GM21576 (cell line): ENCODE results near the gene SLC29A3.
"Not testable (repeated sequence)": the region's sequence is repeated elsewhere in the genome, so short reads cannot be mapped to it uniquely, and the experiment has no call there.

ENCODE experiments used
- ATAC-seq: cut with Tn5 transposase; IDR thresholded peaks from one replicate; pipeline ENCODE4 v1.9.1; 2021; ENCODE audit warnings: mild to moderate bottlenecking, moderate library complexity; ENCODE audit not compliant: unreplicated experiment

SLC29A3 gene

GRCh38 chr10:71319042-71319799, at the start of gene SLC29A3:
SLC29A3 (plus strand) TSS chr10:71319259; CDS start chr10:71319310, 51 bp downstream.
- peak; percentile 79 for ATAC-seq

- ATAC-seq: no peak
These were observed 49.5 kb upstream of the SLC29A3 start for GRCh38 chr10:71269301-71270288.

GRCh38 chr10:71270301-71271220, 48.5 kb upstream of the SLC29A3 start:
- no peak for ATAC-seq

GRCh38 chr10:71271662-71272055, 47.4 kb upstream of the SLC29A3 start:
- ATAC-seq: no peak

GRCh38 chr10:71272056-71272771, 46.8 kb upstream of the SLC29A3 start:
- no peak for ATAC-seq

GRCh38 chr10:71272974-71273373, 46.1 kb upstream of the SLC29A3 start:
- not testable (repeated sequence) for ATAC-seq

GRCh38 chr10:71273506-71273905, 45.6 kb upstream of the SLC29A3 start:
- ATAC-seq: no peak

GRCh38 chr10:71274901-71275796, 43.9 kb upstream of the SLC29A3 start:
- no peak for ATAC-seq

- no peak for ATAC-seq
These were observed 42.2 kb upstream of the SLC29A3 start for GRCh38 chr10:71276873-71277272.

GRCh38 chr10:71277914-71278665, 41.0 kb upstream of the SLC29A3 start:
- ATAC-seq: no peak

GRCh38 chr10:71278691-71279588, 40.1 kb upstream of the SLC29A3 start:
- ATAC-seq: no peak

- ATAC-seq: no peak
These were observed 39.4 kb upstream of the SLC29A3 start for GRCh38 chr10:71279590-71280170.

GRCh38 chr10:71280216-71280615, 38.8 kb upstream of the SLC29A3 start:
- ATAC-seq: no peak

- ATAC-seq: no peak
These were observed 38.2 kb upstream of the SLC29A3 start for GRCh38 chr10:71280825-71281224.

GRCh38 chr10:71281646-71282322, 37.3 kb upstream of the SLC29A3 start:
- no peak for ATAC-seq

GRCh38 chr10:71282323-71282680, 36.8 kb upstream of the SLC29A3 start:
- ATAC-seq: no peak
